H9 (cell line): ENCODE measurements around the gene MYL10. TPM values are rescaled to one million over a fixed set of nuclear protein-coding genes. Genes with fewer than 3 reads are reported as not detected.

ENCODE experiments used
- DNase-seq: peaks from one replicate; pipeline ENCODE4 v3.0.0-alpha.2; 2017
- H2AFZ ChIP-seq: one replicate; pipeline ENCODE4 v1.6.1; 2013; ENCODE audit warnings: mild to moderate bottlenecking, low read length, control low read depth, moderate library complexity
- H2AK5ac ChIP-seq: 2 replicates; pipeline ENCODE4 v1.6.1; 2013; ENCODE audit warnings: low read length, control low read depth, mixed read lengths; ENCODE audit not compliant: insufficient read length
- H2BK120ac ChIP-seq: one replicate; pipeline ENCODE4 v1.6.1; 2013; ENCODE audit warnings: low read depth, mild to moderate bottlenecking, low read length, control low read depth, inconsistent platforms; ENCODE audit not compliant: poor library complexity, severe bottlenecking
- H2BK12ac ChIP-seq: 2 replicates; pipeline ENCODE4 v1.6.1; 2013; ENCODE audit warnings: low read length, control low read depth, mixed read lengths, low read depth; ENCODE audit not compliant: insufficient read length
- H2BK15ac ChIP-seq: 2 replicates; pipeline ENCODE4 v1.6.1; 2013; ENCODE audit warnings: low read depth, low read length, control low read depth
- H2BK20ac ChIP-seq: one replicate; pipeline ENCODE4 v1.6.1; 2013; ENCODE audit warnings: low read depth, mild to moderate bottlenecking, low read length, control low read depth, inconsistent platforms; ENCODE audit not compliant: poor library complexity, severe bottlenecking
- H2BK5ac ChIP-seq: 2 replicates; pipeline ENCODE4 v1.6.1; 2013; ENCODE audit warnings: low read length, control low read depth, mixed read lengths; ENCODE audit not compliant: insufficient read length
- H3K14ac ChIP-seq: 2 replicates; pipeline ENCODE4 v1.6.1; 2013; ENCODE audit warnings: low read length, control low read depth; ENCODE audit not compliant: insufficient read depth
- H3K18ac ChIP-seq: 2 replicates; pipeline ENCODE4 v1.6.1; 2013; ENCODE audit warnings: low read depth, mild to moderate bottlenecking, mixed read lengths, low read length, control low read depth; ENCODE audit not compliant: insufficient read length
- H3K23ac ChIP-seq: 2 replicates; pipeline ENCODE4 v1.6.1; 2013; ENCODE audit warnings: low read length, control low read depth, mixed read lengths, low read depth; ENCODE audit not compliant: insufficient read length
- H3K23me2 ChIP-seq: 2 replicates; pipeline ENCODE4 v1.6.1; 2013; ENCODE audit warnings: low read depth, mild to moderate bottlenecking, mixed read lengths, low read length, control low read depth; ENCODE audit not compliant: insufficient read length, poor library complexity, severe bottlenecking
- H3K27ac ChIP-seq: 2 replicates; pipeline ENCODE4 v1.5.1; 2013; ENCODE audit warnings: low read length, control low read depth, mixed read lengths, low read depth; ENCODE audit not compliant: insufficient read length
- H3K27me3 ChIP-seq: 2 replicates; pipeline ENCODE4 v1.6.1; 2013; ENCODE audit warnings: low read length, control low read depth, inconsistent platforms; ENCODE audit not compliant: insufficient read depth
- H3K4ac ChIP-seq: 2 replicates; pipeline ENCODE4 v1.6.1; 2013; ENCODE audit warnings: low read depth, mild to moderate bottlenecking, control low read depth, inconsistent platforms, low read length, moderate library complexity
- H3K4me1 ChIP-seq: 2 replicates; pipeline ENCODE4 v1.6.1; 2013; ENCODE audit warnings: low read length, control low read depth, inconsistent platforms; ENCODE audit not compliant: insufficient read depth
- H3K4me2 ChIP-seq: 2 replicates; pipeline ENCODE4 v1.6.1; 2013; ENCODE audit warnings: low read length, control low read depth, mixed read lengths; ENCODE audit not compliant: insufficient read length, insufficient read depth
- H3K56ac ChIP-seq: 2 replicates; pipeline ENCODE4 v1.6.1; 2013; ENCODE audit warnings: low read depth, mild to moderate bottlenecking, mixed read lengths, low read length, control low read depth; ENCODE audit not compliant: insufficient read length
- H3K79me1 ChIP-seq: 2 replicates; pipeline ENCODE4 v1.6.1; 2013; ENCODE audit warnings: low read depth, mild to moderate bottlenecking, moderate library complexity, low read length, control low read depth, inconsistent platforms; ENCODE audit not compliant: insufficient read depth, poor library complexity, severe bottlenecking
- H3K79me2 ChIP-seq: 2 replicates; pipeline ENCODE4 v1.6.1; 2013; ENCODE audit warnings: low read length, control low read depth, inconsistent platforms; ENCODE audit not compliant: insufficient read depth
- H3K9ac ChIP-seq: 2 replicates; pipeline ENCODE4 v1.6.1; 2013; ENCODE audit warnings: low read length, control low read depth, mixed read lengths; ENCODE audit not compliant: insufficient read length; ENCODE audit errors: extremely low read depth
- H3K9me3 ChIP-seq: one replicate; pipeline ENCODE4 v1.6.1; 2013; ENCODE audit warnings: low read depth, low read length, inconsistent platforms; ENCODE audit not compliant: control insufficient read depth
- H3T11ph ChIP-seq: one replicate; pipeline ENCODE4 v1.6.1; 2013; ENCODE audit warnings: mild to moderate bottlenecking, low read length, control low read depth, inconsistent platforms
- H4K20me1 ChIP-seq: one replicate; pipeline ENCODE4 v1.6.1; 2013; ENCODE audit not compliant: control insufficient read depth, insufficient read length, insufficient read depth
- H4K5ac ChIP-seq: 2 replicates; pipeline ENCODE4 v1.6.1; 2013; ENCODE audit warnings: low read depth, mild to moderate bottlenecking, mixed read lengths, low read length, control low read depth; ENCODE audit not compliant: insufficient read length
- H4K8ac ChIP-seq: replicated peaks from 2 replicates; pipeline ENCODE4 v1.6.1; 2013; ENCODE audit warnings: low read length, control low read depth, mixed read lengths, low read depth; ENCODE audit not compliant: insufficient read length
- H4K91ac ChIP-seq: 2 replicates; pipeline ENCODE4 v1.6.1; 2013; ENCODE audit warnings: low read depth, mild to moderate bottlenecking, moderate library complexity, mixed read lengths, low read length, control low read depth; ENCODE audit not compliant: insufficient read length
- H3K27ac Mint-ChIP-seq, 3 experiments: 2 replicates in 2 of 3; 3 replicates in 1 of 3; pipeline ENCODE4 v1.8.0; 2020 to 2021; ENCODE audit warnings: mixed read lengths in 3 of 3, mild to moderate bottlenecking in 1 of 3, moderate library complexity in 1 of 3
- H3K27me3 Mint-ChIP-seq: 2 replicates; pipeline ENCODE4 v1.8.0; 2021; ENCODE audit warnings: low read depth, mild to moderate bottlenecking, moderate library complexity, mixed read lengths
- H3K36me3 Mint-ChIP-seq, 3 experiments: 2 replicates in 2 of 3; 3 replicates in 1 of 3; pipeline ENCODE4 v1.8.0; 2020 to 2021; ENCODE audit warnings: low read depth in 3 of 3, mixed read lengths in 3 of 3; ENCODE audit not compliant: insufficient read depth in 1 of 3
- H3K4me1 Mint-ChIP-seq, 2 experiments: 2 replicates each; pipeline ENCODE4 v1.8.0; 2020; ENCODE audit warnings: mixed read lengths in 2 of 2
- H3K4me3 Mint-ChIP-seq, 2 experiments: 2 replicates in 1 of 2; 3 replicates in 1 of 2; pipeline ENCODE4 v1.8.0; 2020 to 2021; ENCODE audit warnings: mild to moderate bottlenecking in 2 of 2, mixed read lengths in 2 of 2, moderate library complexity in 1 of 2
- H3K9me3 Mint-ChIP-seq, 2 experiments: 2 replicates in 1 of 2; 3 replicates in 1 of 2; pipeline ENCODE4 v1.8.0; 2020; ENCODE audit warnings: mild to moderate bottlenecking in 2 of 2, mixed read lengths in 2 of 2, moderate library complexity in 1 of 2
- CTCF ChIP-seq: fragments of 200-600 bp; sonication (generic); conservative IDR thresholded peaks from 3 replicates; pipeline ENCODE4 v1.8.0; 2021; ENCODE audit warnings: antibody characterized with exemption, mild to moderate bottlenecking
- WGBS: extraction: QIAGEN DNeasy Blood & Tissue Kit; methylation state at CpG from one replicate; pipeline ENCODE4 v1.1.7; 2013; ENCODE audit warnings: missing lambda C conversion rate, low lambda C conversion rate, mixed read lengths; ENCODE audit not compliant: insufficient read length; ENCODE audit errors: extremely low coverage; 5-methylcytosine and 5-hydroxymethylcytosine counted together
- total RNA-seq: library from RNA; stranded (reverse); gene quantifications from 2 replicates; pipeline ENCODE4 v1.2.1, GENCODE V29; 2021

The MYL10 gene
- total RNA-seq, 1 experiment from 2014 or later, result 0.50 TPM

- DNase-seq, result no peak
- Mint-ChIP-seq H3K4me1 (peaks cover 2 to 7% of the 10 kb centered on the region in 2 experiments; a peak in 2 of 4 replicates), H3K27me3 (peaks cover 18% of the 10 kb centered on the region), H3K4me3 (no peak overlapping the region), H3K36me3 (no peaks in the 10 kb centered on the region), H3K27ac (peak overlapping the region in 1 of 3 experiments; percentile 90; a peak in 2 of 7 replicates), H3K9me3 (no peaks in the 10 kb centered on the region)
- no peaks in the 10 kb centered on the region for H4K20me1 ChIP-seq
- TF ChIP-seq CTCF, result no peak
- no peak overlapping the region for H2BK120ac ChIP-seq
- no peak overlapping the region for H3K56ac ChIP-seq
- H3K23ac ChIP-seq, result no peak overlapping the region
- no peak overlapping the region for H2AK5ac ChIP-seq
- H2BK20ac ChIP-seq, result no peak overlapping the region
- no peak overlapping the region for H4K91ac ChIP-seq
- H2AFZ ChIP-seq, result no peak overlapping the region
- no peaks in the 10 kb centered on the region for H3K79me1 ChIP-seq
- H3K9ac ChIP-seq, result no peak overlapping the region
- H3K79me2 ChIP-seq, result no peaks in the 10 kb centered on the region
- no peak overlapping the region for H3K27ac ChIP-seq
- no peaks in the 10 kb centered on the region for H3K4me1 ChIP-seq
- no peaks in the 10 kb centered on the region for H3K27me3 ChIP-seq
- no peak overlapping the region for H3K18ac ChIP-seq
- no peaks in the 10 kb centered on the region for H3K9me3 ChIP-seq
- no peak overlapping the region for H2BK12ac ChIP-seq
- WGBS, result no CpG with 5 or more reads among the region's 6 CpGs
- no peak overlapping the region for H3K4ac ChIP-seq
- H3K14ac ChIP-seq, result no peak overlapping the region; the same call in 1 of the 2 replicates
- no peak overlapping the region for H3K4me2 ChIP-seq
- H2BK5ac ChIP-seq, result no peak overlapping the region
- no peak overlapping the region for H4K5ac ChIP-seq
- no peak overlapping the region for H2BK15ac ChIP-seq
- no peak overlapping the region for H3T11ph ChIP-seq
- H4K8ac ChIP-seq, result no peak overlapping the region
- H3K23me2 ChIP-seq, result no peaks in the 10 kb centered on the region
Observed at GRCh38 chr7:101597941-101598340, 31.2 kb downstream of the MYL10 start.
